AG08395 (cell line): ENCODE results near the gene SMYD4.
"Not testable (repeated sequence)": the region's sequence is repeated elsewhere in the genome, so short reads cannot be mapped to it uniquely, and the experiment has no call there.

Source experiments
- DNase-seq: peaks from one replicate; pipeline ENCODE4 v3.0.0; 2012; ENCODE audit warnings: mixed read lengths, low spot score

Gene SMYD4

GRCh38 chr17:1754430-1755112 lies 75.1 kb downstream of the SMYD4 start:
- DNase-seq = no peak

GRCh38 chr17:1753767-1754429 lies 75.8 kb downstream of the SMYD4 start:
- no peak for DNase-seq

- no peak for DNase-seq
Observed at GRCh38 chr17:1752425-1753262, 77.1 kb downstream of the SMYD4 start.

GRCh38 chr17:1750628-1751027 lies 79.1 kb downstream of the SMYD4 start:
- no peak for DNase-seq

GRCh38 chr17:1746975-1747543 lies 82.6 kb downstream of the SMYD4 start:
- no peak for DNase-seq

- DNase-seq = no peak
Observed at GRCh38 chr17:1745513-1746020, 84.1 kb downstream of the SMYD4 start.

GRCh38 chr17:1744551-1745512 lies 84.9 kb downstream of the SMYD4 start:
- DNase-seq = no peak

- DNase-seq = no peak
Observed at GRCh38 chr17:1743088-1743439, 86.6 kb downstream of the SMYD4 start.

- DNase-seq = no peak
Observed at GRCh38 chr17:1742371-1743087, 87.2 kb downstream of the SMYD4 start, which contains the start of gene SERPINF2. SERPINF2 (plus strand) TSS chr17:1742871; CDS start chr17:1744996, 2,125 bp downstream.

- DNase-seq = not testable (repeated sequence)
Observed at GRCh38 chr17:1741899-1742298, 87.8 kb downstream of the SMYD4 start.

GRCh38 chr17:1737531-1738291 lies 92.0 kb downstream of the SMYD4 start:
- DNase-seq = no peak

- DNase-seq = peak; percentile 50
Observed at GRCh38 chr17:1736348-1737281, 93.1 kb downstream of the SMYD4 start.

- DNase-seq = no peak
Observed at GRCh38 chr17:1735834-1736347, 93.8 kb downstream of the SMYD4 start.

- no peak for DNase-seq
Observed at GRCh38 chr17:1735418-1735817, 94.3 kb downstream of the SMYD4 start.

GRCh38 chr17:1733759-1734158 lies 95.9 kb downstream of the SMYD4 start:
- no peak for DNase-seq

- no peak for DNase-seq
Observed at GRCh38 chr17:1732833-1733321, 96.8 kb downstream of the SMYD4 start.

GRCh38 chr17:1732241-1732832 lies 97.4 kb downstream of the SMYD4 start:
- no peak for DNase-seq

GRCh38 chr17:1731194-1731506 lies 98.6 kb downstream of the SMYD4 start:
- DNase-seq = no peak
